Colon (tissue), 2 donors: Measurements from ENCODE around the gene CAPSL.
"Not testable (repeated sequence)": the region's sequence is repeated elsewhere in the genome, so short reads cannot be mapped to it uniquely, and the experiment has no call there.

ENCODE experiments used
- FAIRE-seq: peaks from 2 replicates; lab custom pipeline; 2012; peaks lifted over from hg19 to GRCh38; lab: Jason Lieb, UNC
- donor health status: control.
- donor health status: control.

The CAPSL gene

GRCh38 chr5:35904443-35905132 is 33.8 kb downstream of the CAPSL start:
- no peak for FAIRE-seq

- FAIRE-seq: no peak
These were observed 34.7 kb downstream of the CAPSL start for GRCh38 chr5:35903631-35904203.

GRCh38 chr5:35902046-35902672 is 36.3 kb downstream of the CAPSL start:
- FAIRE-seq: no peak

GRCh38 chr5:35900972-35901695 is 37.3 kb downstream of the CAPSL start:
- FAIRE-seq: no peak

GRCh38 chr5:35899800-35900199 is 38.6 kb downstream of the CAPSL start:
- no peak for FAIRE-seq

GRCh38 chr5:35898952-35899660 is 39.3 kb downstream of the CAPSL start:
- no peak for FAIRE-seq

- no peak for FAIRE-seq
These were observed 44.3 kb downstream of the CAPSL start for GRCh38 chr5:35894131-35894530.

GRCh38 chr5:35892799-35893198 is 45.6 kb downstream of the CAPSL start:
- not testable (repeated sequence) for FAIRE-seq

GRCh38 chr5:35890021-35891020 is 48.1 kb downstream of the CAPSL start:
- no peak for FAIRE-seq

GRCh38 chr5:35887321-35888100 is 50.9 kb downstream of the CAPSL start:
- FAIRE-seq: no peak

- no peak for FAIRE-seq
These were observed 52.0 kb downstream of the CAPSL start for GRCh38 chr5:35886381-35886780.

GRCh38 chr5:35884773-35885172 is 53.6 kb downstream of the CAPSL start:
- no peak for FAIRE-seq

GRCh38 chr5:35884191-35884769 is 54.1 kb downstream of the CAPSL start:
- no peak for FAIRE-seq

- no peak for FAIRE-seq
These were observed 56.7 kb downstream of the CAPSL start for GRCh38 chr5:35881758-35882157.

- no peak for FAIRE-seq
These were observed 58.3 kb downstream of the CAPSL start for GRCh38 chr5:35880156-35880555.

- no peak for FAIRE-seq
These were observed 58.8 kb downstream of the CAPSL start for GRCh38 chr5:35879649-35880048.

GRCh38 chr5:35879096-35879495 is 59.3 kb downstream of the CAPSL start:
- no peak for FAIRE-seq

- no peak for FAIRE-seq
These were observed 60.3 kb downstream of the CAPSL start for GRCh38 chr5:35878079-35878478.

GRCh38 chr5:35877655-35878054 is 60.8 kb downstream of the CAPSL start:
- no peak for FAIRE-seq

GRCh38 chr5:35876922-35877321 is 61.5 kb downstream of the CAPSL start:
- FAIRE-seq: no peak
